GM12892 (cell line): ENCODE data around the gene RFNG.

Experiments used
- POLR2A ChIP-seq: IDR thresholded peaks from 2 replicates; pipeline ENCODE4 v1.6.1; 2011; ENCODE audit warnings: low read depth, low read length, control low read depth
- POLR2AphosphoS5 ChIP-seq: IDR thresholded peaks from 2 replicates; pipeline ENCODE4 v1.6.1; 2011; ENCODE audit warnings: low read depth, low read length, control low read depth
- TAF1 ChIP-seq: IDR thresholded peaks from 2 replicates; pipeline ENCODE4 v1.6.1; 2011; ENCODE audit warnings: low read depth, mild to moderate bottlenecking, control low read depth, low read length, borderline replicate concordance

GRCh38 chr17:82029990-82030469 is 21.6 kb downstream of the RFNG start:
- TF ChIP-seq POLR2A = no peak
- no peak for TF ChIP-seq POLR2AphosphoS5
- TF ChIP-seq TAF1 = no peak
